ENCODE results near the gene ARFRP1. TPM values are rescaled to one million over a fixed set of nuclear protein-coding genes. Genes with fewer than 3 reads are reported as not detected.

Gene ARFRP1
- total and polyA plus RNA-seq, 2 donors = 39.2 to 94.0 TPM

GRCh38 chr20:63694584-63695423, 13.0 kb downstream of the ARFRP1 start:
- H3K27me3 ChIP-seq (ENCODE audit: control insufficient read depth in 2 of 2, insufficient read depth in 1 of 2, low read length in 1 of 2) = peaks cover 0 to 5% of the 10 kb centered on the region in 2 donors
- no peak overlapping the region for H3K27ac ChIP-seq (ENCODE audit: low read depth in 1 of 2, low read length in 1 of 2)
- no peaks in the 10 kb centered on the region for H3K9me3 ChIP-seq (ENCODE audit: control insufficient read depth in 2 of 2, insufficient read depth in 1 of 2, low read length in 1 of 2)
- 96% methylated on average over 37 of the region's 37 CpGs for WGBS
- H3K36me3 ChIP-seq (ENCODE audit: control insufficient read depth in 2 of 2, insufficient read depth in 2 of 2, low read length in 1 of 2) = peaks cover 14 to 31% of the 10 kb centered on the region in 2 donors
- no peak overlapping the region for H3K4me3 ChIP-seq (ENCODE audit: low read length in 2 of 2)
- DNase-seq (ENCODE audit: low read depth in 6 of 9, low spot score in 9 of 9) = no peak
- H3K4me1 ChIP-seq (ENCODE audit: control insufficient read depth in 2 of 2, insufficient read depth in 2 of 2, low read length in 2 of 2) = peaks cover 15 to 38% of the 10 kb centered on the region in 2 donors

DNA sequence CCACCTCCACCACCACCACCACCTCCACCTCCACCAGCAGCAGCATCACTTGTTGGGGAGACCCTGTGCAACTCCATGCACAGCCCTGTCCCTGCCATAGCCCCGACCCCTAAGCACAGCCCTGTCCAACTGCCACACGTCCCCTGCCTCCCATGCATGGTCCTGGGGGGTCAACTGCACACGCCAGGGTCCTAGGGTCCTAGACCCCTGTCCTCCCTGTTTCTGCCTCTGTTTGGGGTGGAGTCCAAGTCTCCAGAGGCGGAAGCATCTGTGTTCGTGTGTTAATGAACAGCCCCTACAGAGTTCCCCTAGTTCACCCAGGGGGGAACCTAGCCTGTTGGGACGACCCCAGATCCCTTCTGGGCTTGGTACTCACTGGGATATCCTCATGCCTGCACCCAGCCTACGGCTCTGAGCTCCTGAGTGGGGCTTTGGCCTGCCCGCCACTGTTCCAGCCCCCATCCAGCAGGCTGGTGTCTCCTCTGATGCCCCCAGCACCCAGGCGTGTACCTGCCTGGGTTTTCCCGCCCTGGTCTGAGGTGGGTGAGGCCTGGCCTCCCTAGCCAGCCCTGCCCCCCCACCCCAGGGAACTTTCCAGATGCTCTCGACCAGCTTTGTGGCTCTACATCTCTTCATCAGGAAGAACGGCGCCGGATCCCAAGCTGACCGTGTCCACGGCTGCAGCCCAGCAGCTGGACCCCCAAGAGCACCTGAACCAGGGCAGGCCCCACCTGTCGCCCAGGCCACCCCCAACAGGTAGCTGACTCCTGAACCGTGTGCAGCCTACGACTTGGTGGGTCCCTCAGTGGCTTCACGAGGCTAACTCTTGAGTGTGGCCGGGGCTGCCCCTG, 13.8 kb downstream of the ARFRP1 start:
- Histone ChIP-seq H3K36me3 (ENCODE audit: control insufficient read depth in 2 of 2, insufficient read depth in 2 of 2, low read length in 1 of 2) (peaks cover 10 to 31% of the 10 kb centered on the region in 2 donors), H3K4me1 (ENCODE audit: control insufficient read depth in 2 of 2, insufficient read depth in 2 of 2, low read length in 2 of 2) (peaks cover 15 to 32% of the 10 kb centered on the region in 2 donors), H3K9me3 (ENCODE audit: control insufficient read depth in 2 of 2, insufficient read depth in 1 of 2, low read length in 1 of 2) (no peaks in the 10 kb centered on the region), H3K4me3 (ENCODE audit: low read length in 2 of 2) (no peak overlapping the region), H3K27me3 (ENCODE audit: control insufficient read depth in 2 of 2, insufficient read depth in 1 of 2, low read length in 1 of 2) (peaks cover 0 to 5% of the 10 kb centered on the region in 2 donors), H3K27ac (ENCODE audit: low read depth in 1 of 2, low read length in 1 of 2) (no peak overlapping the region)
- 95% methylated on average over 21 of the region's 21 CpGs for WGBS
- no peak for DNase-seq (ENCODE audit: low read depth in 6 of 9, low spot score in 9 of 9)

DNA sequence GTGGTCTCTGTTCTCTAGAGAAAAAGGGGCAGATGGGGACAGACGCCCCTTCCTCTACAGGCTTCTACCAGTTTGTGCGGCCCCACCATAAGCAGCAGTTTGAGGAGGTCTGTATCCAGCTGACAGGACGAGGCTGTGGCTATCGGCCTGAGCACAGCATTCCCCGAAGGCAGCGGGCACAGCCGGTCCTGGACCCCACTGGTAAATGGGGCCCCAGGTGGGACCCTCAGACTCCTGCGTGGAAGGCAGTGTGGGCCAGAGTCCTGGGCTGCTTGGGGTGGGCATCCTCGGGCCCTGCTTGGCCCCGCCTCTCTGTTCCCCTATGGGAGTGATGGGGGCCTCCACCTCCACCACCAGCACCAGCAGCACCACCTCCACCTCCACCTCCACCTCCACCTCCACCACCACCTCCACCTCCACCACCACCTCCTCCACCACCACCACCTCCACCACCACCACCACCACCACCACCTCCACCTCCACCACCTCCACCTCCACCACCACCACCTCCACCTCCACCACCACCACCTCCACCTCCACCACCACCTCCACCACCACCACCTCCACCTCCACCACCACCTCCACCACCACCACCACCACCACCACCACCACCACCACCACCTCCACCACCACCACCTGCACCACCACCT, 14.6 kb downstream of the ARFRP1 start:
- Histone ChIP-seq H3K9me3 (ENCODE audit: control insufficient read depth in 2 of 2, insufficient read depth in 1 of 2, low read length in 1 of 2) (no peaks in the 10 kb centered on the region), H3K27ac (ENCODE audit: low read depth in 1 of 2, low read length in 1 of 2) (no peak overlapping the region), H3K4me3 (ENCODE audit: low read length in 2 of 2) (no peak overlapping the region), H3K4me1 (ENCODE audit: control insufficient read depth in 2 of 2, insufficient read depth in 2 of 2, low read length in 2 of 2) (peaks cover 15 to 32% of the 10 kb centered on the region in 2 donors), H3K27me3 (ENCODE audit: control insufficient read depth in 2 of 2, insufficient read depth in 1 of 2, low read length in 1 of 2) (peaks cover 0 to 5% of the 10 kb centered on the region in 2 donors), H3K36me3 (ENCODE audit: control insufficient read depth in 2 of 2, insufficient read depth in 2 of 2, low read length in 1 of 2) (peaks cover 10 to 29% of the 10 kb centered on the region in 2 donors)
- 94% methylated on average over 10 of the region's 10 CpGs for whole genome bisulfite sequencing
- no peak for DNase-seq (ENCODE audit: low read depth in 6 of 9, low spot score in 9 of 9)

GRCh38 chr20:63692436-63693082, 15.2 kb downstream of the ARFRP1 start:
- no peak for DNase-seq (ENCODE audit: low read depth in 6 of 9, low spot score in 9 of 9)
- H3K9me3 ChIP-seq (ENCODE audit: control insufficient read depth in 2 of 2, insufficient read depth in 1 of 2, low read length in 1 of 2) = no peaks in the 10 kb centered on the region
- peaks cover 15 to 31% of the 10 kb centered on the region in 2 donors for H3K4me1 ChIP-seq (ENCODE audit: control insufficient read depth in 2 of 2, insufficient read depth in 2 of 2, low read length in 2 of 2)
- peak overlapping the region in 1 of 2 donors; percentile 11 for H3K27ac ChIP-seq (ENCODE audit: low read depth in 1 of 2, low read length in 1 of 2)
- peaks cover 0 to 5% of the 10 kb centered on the region in 2 donors for H3K27me3 ChIP-seq (ENCODE audit: control insufficient read depth in 2 of 2, insufficient read depth in 1 of 2, low read length in 1 of 2)
- WGBS = 95% methylated on average over 20 of the region's 20 CpGs
- H3K4me3 ChIP-seq (ENCODE audit: low read length in 2 of 2) = no peak overlapping the region
- peaks cover 8 to 26% of the 10 kb centered on the region in 2 donors for H3K36me3 ChIP-seq (ENCODE audit: control insufficient read depth in 2 of 2, insufficient read depth in 2 of 2, low read length in 1 of 2)

- H3K4me3 ChIP-seq (ENCODE audit: low read length in 2 of 2) = no peak overlapping the region
- H3K9me3 ChIP-seq (ENCODE audit: control insufficient read depth in 2 of 2, insufficient read depth in 1 of 2, low read length in 1 of 2) = no peaks in the 10 kb centered on the region
- DNase-seq (ENCODE audit: low read depth in 6 of 9, low spot score in 9 of 9) = no peak
- H3K27me3 ChIP-seq (ENCODE audit: control insufficient read depth in 2 of 2, insufficient read depth in 1 of 2, low read length in 1 of 2) = peaks cover 0 to 6% of the 10 kb centered on the region in 2 donors
- WGBS = 96% methylated on average over 21 of the region's 21 CpGs
- peaks cover 8 to 26% of the 10 kb centered on the region in 2 donors for H3K36me3 ChIP-seq (ENCODE audit: control insufficient read depth in 2 of 2, insufficient read depth in 2 of 2, low read length in 1 of 2)
- H3K4me1 ChIP-seq (ENCODE audit: control insufficient read depth in 2 of 2, insufficient read depth in 2 of 2, low read length in 2 of 2) = peaks cover 10 to 31% of the 10 kb centered on the region in 2 donors
- no peak overlapping the region for H3K27ac ChIP-seq (ENCODE audit: low read depth in 1 of 2, low read length in 1 of 2)
Observed at GRCh38 chr20:63691711-63692435, 15.9 kb downstream of the ARFRP1 start.

- H3K27ac ChIP-seq (ENCODE audit: low read depth in 1 of 2, low read length in 1 of 2) = no peak overlapping the region
- H3K36me3 ChIP-seq (ENCODE audit: control insufficient read depth in 2 of 2, insufficient read depth in 2 of 2, low read length in 1 of 2) = peaks cover 8 to 26% of the 10 kb centered on the region in 2 donors
- H3K4me3 ChIP-seq (ENCODE audit: low read length in 2 of 2) = no peak overlapping the region
- peaks cover 0 to 9% of the 10 kb centered on the region in 2 donors for H3K27me3 ChIP-seq (ENCODE audit: control insufficient read depth in 2 of 2, insufficient read depth in 1 of 2, low read length in 1 of 2)
- no peak for DNase-seq (ENCODE audit: low read depth in 6 of 9, low spot score in 9 of 9)
- no peaks in the 10 kb centered on the region for H3K9me3 ChIP-seq (ENCODE audit: control insufficient read depth in 2 of 2, insufficient read depth in 1 of 2, low read length in 1 of 2)
- WGBS = 91% methylated on average over 24 of the region's 24 CpGs
- H3K4me1 ChIP-seq (ENCODE audit: control insufficient read depth in 2 of 2, insufficient read depth in 2 of 2, low read length in 2 of 2) = peaks cover 5 to 29% of the 10 kb centered on the region in 2 donors
Observed at GRCh38 chr20:63690898-63691710, 16.7 kb downstream of the ARFRP1 start.

DNA sequence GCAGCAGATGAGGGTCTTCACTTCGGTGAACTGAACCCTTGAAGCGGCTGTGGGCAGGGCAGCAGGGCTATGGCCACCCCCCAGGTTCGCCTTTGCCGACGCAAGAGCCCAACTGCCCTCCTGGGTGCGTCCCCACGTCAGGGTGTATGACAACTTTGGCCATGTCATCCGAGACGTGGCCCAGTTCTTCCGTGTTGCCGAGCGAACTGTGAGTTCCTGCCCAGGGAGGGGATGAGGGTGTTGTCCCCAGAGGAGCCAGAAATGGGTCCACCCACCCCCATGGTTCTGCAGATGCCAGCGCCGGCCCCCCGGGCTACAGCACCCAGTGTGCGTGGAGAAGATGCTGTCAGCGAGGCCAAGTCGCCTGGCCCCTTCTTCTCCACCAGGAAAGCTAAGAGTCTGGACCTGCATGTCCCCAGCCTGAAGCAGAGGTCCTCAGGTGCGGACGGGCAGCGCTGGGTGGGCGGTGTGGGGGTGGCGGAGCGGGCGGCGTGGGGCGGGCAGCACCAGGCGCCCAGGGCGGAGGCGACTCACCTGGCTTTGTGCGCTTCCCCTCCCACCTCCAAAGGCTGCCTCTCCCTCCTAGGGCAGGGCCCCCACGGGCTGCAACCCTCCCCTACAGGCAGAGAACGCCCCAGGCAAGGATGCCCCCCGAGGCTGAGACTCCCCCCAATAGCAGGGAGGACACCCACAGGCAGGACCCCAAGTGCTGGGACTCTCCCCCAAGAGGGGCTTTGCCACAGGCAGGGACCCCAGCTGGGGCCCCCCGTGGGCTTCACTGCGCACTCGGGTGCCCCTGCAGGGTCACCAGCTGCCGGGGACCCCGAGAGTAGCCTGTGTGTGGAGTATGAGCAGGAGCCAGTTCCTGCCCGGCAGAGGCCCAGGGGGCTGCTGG, 17.5 kb downstream of the ARFRP1 start:
- H3K9me3 ChIP-seq (ENCODE audit: control insufficient read depth in 2 of 2, insufficient read depth in 1 of 2, low read length in 1 of 2) = no peaks in the 10 kb centered on the region
- WGBS = 95% methylated on average over 40 of the region's 40 CpGs
- no peak overlapping the region for H3K27ac ChIP-seq (ENCODE audit: low read depth in 1 of 2, low read length in 1 of 2)
- H3K4me1 ChIP-seq (ENCODE audit: control insufficient read depth in 2 of 2, insufficient read depth in 2 of 2, low read length in 2 of 2) = peaks cover 0 to 21% of the 10 kb centered on the region in 2 donors
- H3K36me3 ChIP-seq (ENCODE audit: control insufficient read depth in 2 of 2, insufficient read depth in 2 of 2, low read length in 1 of 2) = peaks cover 8 to 22% of the 10 kb centered on the region in 2 donors
- no peak overlapping the region for H3K4me3 ChIP-seq (ENCODE audit: low read length in 2 of 2)
- no peak for DNase-seq (ENCODE audit: low read depth in 6 of 9, low spot score in 9 of 9)
- H3K27me3 ChIP-seq (ENCODE audit: control insufficient read depth in 2 of 2, insufficient read depth in 1 of 2, low read length in 1 of 2) = peaks cover 0 to 9% of the 10 kb centered on the region in 2 donors
